AG09319 (cell line): ENCODE data around the gene CD69.

ENCODE experiments used
- DNase-seq: peaks from one replicate; pipeline ENCODE4 v3.0.0-alpha.2; 2010; ENCODE audit warnings: low read depth; ENCODE audit errors: extremely low read depth
- CTCF ChIP-seq: IDR thresholded peaks from 2 replicates; pipeline ENCODE4 v1.5.1; 2011; ENCODE audit warnings: low read depth, mild to moderate bottlenecking, inconsistent platforms, low read length, moderate library complexity

Gene CD69

GRCh38 chr12:9729082-9729481, 31.6 kb downstream of the CD69 start:
- no peak for TF ChIP-seq CTCF

GRCh38 chr12:9727813-9728212, 32.9 kb downstream of the CD69 start:
- no peak for TF ChIP-seq CTCF
- no peak for DNase-seq

More at GRCh38 chr12:9729082-9729481, 31.6 kb downstream of the CD69 start:
- no peak for DNase-seq

GRCh38 chr12:9725213-9725870, 35.4 kb downstream of the CD69 start:
- no peak for DNase-seq

GRCh38 chr12:9724023-9724422, 36.7 kb downstream of the CD69 start:
- DNase-seq: no peak
- TF ChIP-seq CTCF: no peak

More at GRCh38 chr12:9725213-9725870, 35.4 kb downstream of the CD69 start:
- no peak for TF ChIP-seq CTCF

- TF ChIP-seq CTCF: no peak
- DNase-seq: no peak
Measured at GRCh38 chr12:9721394-9722092, 39.2 kb downstream of the CD69 start.

GRCh38 chr12:9719790-9720189, 40.9 kb downstream of the CD69 start:
- no peak for TF ChIP-seq CTCF
- no peak for DNase-seq

- no peak for TF ChIP-seq CTCF
- DNase-seq: no peak
Measured at GRCh38 chr12:9718968-9719367, 41.7 kb downstream of the CD69 start.
